ENCODE data around the gene ALKBH5.

ALKBH5 gene

GRCh38 chr17:18241229-18241871, 57.7 kb downstream of the ALKBH5 start:
- no peak for DNase-seq (ENCODE audit: low read depth, low spot score)

GRCh38 chr17:18245038-18245776, 61.6 kb downstream of the ALKBH5 start:
- no peak for DNase-seq (ENCODE audit: low read depth, low spot score)

DNA sequence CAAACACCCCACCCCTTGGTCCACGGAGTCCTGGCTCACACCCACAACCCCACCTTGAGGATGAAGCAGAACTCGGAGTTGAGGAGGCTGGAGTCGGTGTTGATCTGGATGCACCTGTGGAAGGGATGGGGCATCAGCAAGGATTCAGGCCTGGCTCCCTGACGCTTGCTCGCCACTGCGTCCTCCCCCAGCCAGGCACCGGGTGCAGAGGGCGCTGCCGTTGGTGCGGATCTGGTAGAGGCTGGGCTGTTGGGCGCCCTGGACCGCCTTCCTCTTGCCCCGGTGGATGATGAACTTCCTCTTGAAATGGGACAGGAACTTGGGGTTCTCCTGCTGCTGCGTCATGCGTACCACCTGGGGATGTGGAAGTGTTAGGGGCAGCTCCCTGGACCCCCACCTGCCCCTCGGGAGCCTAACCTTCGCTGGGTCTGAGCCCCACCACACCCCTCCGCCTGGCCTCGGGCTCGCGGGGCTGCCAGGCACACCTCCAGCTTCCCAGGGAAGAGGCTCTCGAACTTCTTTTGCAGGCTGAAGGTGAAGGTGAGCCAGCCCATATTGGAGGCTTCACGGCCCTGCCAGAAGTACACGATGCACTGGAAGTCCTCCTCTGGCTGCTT, 62.6 kb downstream of the ALKBH5 start:
- DNase-seq (ENCODE audit: low read depth, low spot score), result no peak

- DNase-seq (ENCODE audit: low read depth, low spot score), result no peak
Measured at GRCh38 chr17:18246880-18247612, 63.4 kb downstream of the ALKBH5 start.

DNA sequence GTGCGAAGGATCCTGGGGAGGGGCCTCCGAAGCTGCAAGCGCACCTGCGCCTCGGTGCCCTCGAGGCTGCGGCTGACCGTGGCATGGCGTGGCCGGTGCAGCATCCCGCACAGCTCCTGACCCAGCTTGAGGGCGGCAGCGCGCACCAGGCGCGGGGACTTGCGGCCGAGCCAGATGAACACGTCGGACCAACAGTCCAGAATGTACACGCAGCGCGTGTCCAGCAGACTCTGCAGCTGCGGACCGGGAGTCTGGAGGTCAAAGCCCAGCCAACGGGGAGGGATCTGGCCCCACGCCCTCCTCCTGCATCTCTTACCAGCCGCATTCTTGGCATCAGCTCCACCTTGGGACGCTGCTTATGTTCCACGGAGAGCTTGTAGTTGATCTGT, 64.0 kb downstream of the ALKBH5 start:
- DNase-seq (ENCODE audit: low read depth, low spot score), result no peak

DNA sequence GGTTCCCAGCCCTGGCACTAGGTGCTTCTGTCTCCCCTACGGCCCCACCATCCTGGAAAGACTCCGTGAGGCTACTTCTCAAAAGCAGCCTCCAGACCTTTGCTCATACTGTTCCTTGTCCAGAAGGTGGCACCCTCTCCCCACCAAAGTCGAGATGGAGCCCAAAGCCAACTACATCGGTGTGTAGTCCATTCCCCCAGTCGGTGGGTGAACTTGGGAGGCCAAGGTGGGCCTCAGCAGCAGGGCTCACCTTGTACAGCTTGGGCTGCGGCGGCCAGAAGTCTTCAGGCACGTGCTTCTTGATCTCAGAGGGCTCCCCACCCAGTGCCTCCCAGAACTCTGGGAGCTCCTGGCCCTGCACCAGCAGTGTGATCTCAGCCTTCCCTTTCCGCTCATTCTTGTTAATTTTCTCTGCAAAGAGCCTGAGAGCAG, 64.7 kb downstream of the ALKBH5 start:
- no peak for DNase-seq (ENCODE audit: low read depth, low spot score)

- no peak for DNase-seq (ENCODE audit: low read depth, low spot score)
Measured at GRCh38 chr17:18248811-18249210, 65.2 kb downstream of the ALKBH5 start.

DNA sequence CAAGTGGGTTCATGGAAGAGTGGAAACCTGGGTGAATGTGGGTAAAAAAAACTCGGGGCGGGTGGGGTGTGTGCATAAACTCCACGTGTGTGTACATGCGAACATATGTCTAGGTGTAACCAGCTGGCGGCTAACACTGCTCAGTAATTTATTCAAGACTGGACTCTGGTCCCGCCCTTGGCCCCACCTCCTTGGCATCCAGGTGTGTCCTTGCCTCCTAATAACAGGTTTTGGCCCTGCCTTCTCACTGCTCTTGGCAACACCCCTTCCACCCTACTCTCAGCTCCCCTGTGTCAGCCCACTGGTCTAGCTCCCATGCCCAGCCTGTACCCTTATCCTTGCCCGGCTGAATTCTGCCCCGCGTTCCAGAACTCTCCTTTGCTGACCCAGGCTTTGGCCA, 66.6 kb downstream of the ALKBH5 start:
- DNase-seq (ENCODE audit: low read depth, low spot score), result no peak

- no peak for DNase-seq (ENCODE audit: low read depth, low spot score)
Measured at GRCh38 chr17:18250708-18251107, 67.1 kb downstream of the ALKBH5 start.

GRCh38 chr17:18251204-18251603, 67.6 kb downstream of the ALKBH5 start:
- no peak for DNase-seq (ENCODE audit: low read depth, low spot score)

- no peak for DNase-seq (ENCODE audit: low read depth, low spot score)
Measured at GRCh38 chr17:18252160-18252559, 68.5 kb downstream of the ALKBH5 start.

DNA sequence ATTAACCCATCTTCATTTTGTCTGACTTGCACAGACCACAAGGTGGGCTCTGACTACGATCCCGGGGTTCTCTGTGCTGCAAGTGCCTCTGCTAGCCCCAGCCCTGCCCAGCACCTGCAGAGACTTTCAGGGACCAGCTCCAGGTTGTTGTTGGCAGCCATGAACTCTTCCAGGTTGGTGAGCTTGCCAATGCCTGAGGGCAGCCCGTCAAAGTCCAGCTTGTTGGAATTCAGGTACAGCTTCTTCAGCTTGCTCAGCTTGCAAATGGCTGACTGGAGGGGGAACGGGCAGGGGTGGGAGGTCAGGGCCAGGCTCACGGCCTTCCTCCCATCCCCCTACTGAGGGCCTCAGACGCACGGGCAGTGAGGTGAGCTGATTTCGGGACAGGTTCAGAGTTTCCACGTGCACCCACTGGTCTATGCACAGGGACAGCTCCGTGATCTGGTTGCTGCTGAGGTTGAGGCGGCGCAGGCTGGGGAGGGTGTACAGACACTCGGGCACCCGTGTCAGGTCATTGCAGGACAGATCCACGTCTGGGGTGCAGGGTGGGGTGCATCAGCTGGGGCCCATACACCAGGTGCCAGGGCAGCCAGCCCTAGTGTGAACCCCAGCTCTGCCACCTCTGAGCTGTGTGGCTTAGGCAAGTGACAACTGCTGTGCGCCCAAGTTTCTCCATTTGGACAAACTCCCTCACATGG, 69.7 kb downstream of the ALKBH5 start:
- DNase-seq (ENCODE audit: low read depth, low spot score), result no peak

GRCh38 chr17:18253947-18254821, 70.6 kb downstream of the ALKBH5 start:
- no peak for DNase-seq (ENCODE audit: low read depth, low spot score)

DNA sequence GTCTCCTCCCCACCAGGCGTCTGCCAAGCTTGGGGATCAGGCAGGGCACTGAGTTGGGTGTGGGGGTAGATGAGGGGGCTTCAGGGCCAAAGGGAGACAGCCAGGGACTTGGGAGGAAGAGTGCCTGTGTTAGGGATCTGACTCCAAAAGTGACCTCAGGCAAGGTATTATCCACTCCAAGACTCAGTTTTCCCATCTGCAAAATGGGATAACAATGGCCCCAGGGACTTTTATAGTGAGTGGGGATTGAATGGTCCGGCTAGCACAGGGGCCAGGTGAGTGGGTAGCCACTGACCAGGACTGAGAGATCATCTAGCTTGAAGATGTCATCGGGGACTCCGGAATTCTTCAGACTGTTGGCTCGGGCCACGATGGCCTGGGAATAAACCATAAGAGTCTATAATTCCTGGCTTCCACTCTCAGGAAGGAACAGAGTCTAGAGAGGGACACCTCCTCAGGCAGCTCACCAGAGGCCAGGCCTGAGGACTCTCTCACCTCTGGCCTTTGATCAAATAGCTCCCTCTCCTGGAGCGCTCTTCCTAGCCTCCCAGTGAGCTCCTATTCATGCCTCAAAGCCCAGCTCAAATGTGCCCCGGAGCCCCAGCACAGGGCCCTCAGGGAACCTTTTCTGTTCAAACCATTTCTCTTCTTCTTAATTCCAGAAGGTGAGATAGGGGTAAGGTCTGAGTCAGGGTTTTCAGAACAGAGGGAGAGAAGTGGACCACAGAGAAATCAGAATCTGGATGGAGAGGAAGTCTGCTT, 71.4 kb downstream of the ALKBH5 start:
- DNase-seq (ENCODE audit: low read depth, low spot score), result no peak

DNA sequence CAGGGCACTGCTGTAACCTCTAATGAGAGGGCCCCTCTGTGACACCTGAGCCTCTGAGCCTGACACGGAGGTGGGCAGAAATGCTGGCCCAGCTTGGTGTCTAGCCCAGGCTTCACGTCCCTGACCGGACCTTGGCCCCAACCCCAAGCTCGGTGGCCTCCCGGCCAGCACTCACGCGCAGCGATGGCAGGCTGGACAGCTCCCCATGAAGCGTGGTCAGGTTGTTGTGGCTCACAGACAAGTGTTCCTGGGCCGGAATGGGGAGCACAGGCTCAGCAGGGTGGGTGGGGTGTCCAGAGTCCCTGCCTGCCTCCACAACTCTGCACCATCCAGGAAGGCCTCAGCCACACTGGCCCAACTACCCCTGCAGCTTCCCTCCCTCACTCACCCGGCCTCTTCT, 72.7 kb downstream of the ALKBH5 start:
- no peak for DNase-seq (ENCODE audit: low read depth, low spot score)

GRCh38 chr17:18256776-18257175, 73.1 kb downstream of the ALKBH5 start:
- DNase-seq (ENCODE audit: low read depth, low spot score), result no peak

DNA sequence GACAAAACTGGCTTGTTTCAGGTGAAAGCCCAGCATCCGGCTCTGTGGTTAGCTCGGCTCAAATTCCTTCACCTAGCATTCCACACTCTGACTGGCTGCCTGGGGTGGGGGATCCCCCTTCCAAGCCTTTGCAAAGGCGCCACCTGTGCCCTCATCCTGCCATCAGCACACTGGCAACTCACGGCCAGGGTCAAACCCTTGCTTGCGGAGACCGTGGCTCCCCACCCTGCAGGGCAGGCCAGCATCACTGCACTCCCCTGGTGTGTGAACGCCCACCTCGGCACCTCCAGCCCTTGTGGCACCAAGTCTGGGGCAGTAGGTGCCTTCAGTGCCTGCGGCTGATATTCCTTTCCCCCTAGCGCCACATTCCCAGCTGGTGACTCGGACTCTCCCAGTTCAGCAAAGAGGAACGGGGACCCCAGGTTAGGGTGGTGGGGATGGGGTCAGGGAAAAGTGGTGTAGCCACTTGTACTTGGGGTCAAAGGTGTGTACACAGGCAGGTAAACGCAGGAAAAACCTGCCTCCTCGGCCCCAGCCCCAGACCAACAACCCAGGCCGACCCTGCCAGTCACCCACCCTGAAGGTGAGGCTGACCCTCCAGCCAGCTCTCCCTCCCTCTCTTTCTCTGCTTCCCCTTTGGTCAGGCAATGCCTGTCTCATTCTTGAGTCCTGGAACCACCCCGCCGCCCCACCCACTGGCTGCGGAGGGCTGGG, 73.8 kb downstream of the ALKBH5 start:
- no peak for DNase-seq (ENCODE audit: low read depth, low spot score)

- no peak for DNase-seq (ENCODE audit: low read depth, low spot score)
Measured at GRCh38 chr17:18257982-18258355, 74.3 kb downstream of the ALKBH5 start.

DNA sequence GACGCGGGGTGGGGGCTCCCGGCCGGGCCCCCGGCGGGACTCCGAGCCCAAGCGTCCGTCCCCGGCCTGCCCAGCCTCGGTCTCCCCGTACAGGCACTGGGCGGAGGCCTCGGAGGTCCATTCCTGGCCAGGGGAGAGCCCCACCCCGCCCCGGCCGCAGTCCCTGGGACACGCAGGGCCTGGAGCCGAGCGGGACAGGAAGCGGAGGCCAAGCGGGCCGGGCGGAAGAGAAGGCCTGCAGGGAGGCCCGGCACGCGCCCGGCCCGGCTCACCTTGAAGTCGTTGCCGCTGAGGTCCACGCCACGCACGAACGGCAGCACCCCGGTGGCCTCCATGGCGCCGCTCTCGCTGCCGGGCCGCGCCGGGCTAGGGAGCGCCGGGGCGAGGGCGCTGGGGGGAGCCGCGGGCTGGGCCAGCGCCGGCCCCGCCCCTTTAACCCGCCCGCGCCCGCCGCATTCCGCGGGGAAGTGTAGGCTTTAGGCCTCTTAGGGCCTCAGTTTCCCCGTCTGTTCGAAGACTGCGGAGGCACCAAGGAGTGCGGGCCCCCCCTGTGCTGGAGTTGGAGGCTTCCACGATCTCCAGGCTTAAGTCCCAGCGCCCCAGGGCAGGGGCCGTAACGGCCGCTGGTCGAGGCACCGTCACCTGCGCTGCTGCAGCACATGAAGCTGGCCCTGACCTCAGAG, 74.9 kb downstream of the ALKBH5 start, which contains the start of gene FLII:
Gene FLII (minus strand): TSS at position 383 of the 683 bp plus-strand sequence. CDS start 48 bp downstream, at position 335.
- DNase-seq (ENCODE audit: low read depth, low spot score), result no peak

Data from iPS DF 19.7 (cell line).